ENCODE measurements around the gene ASAP3.

GRCh38 chr1:23533246-23534023, 49.5 kb upstream of the ASAP3 start:
- no peak for TF ChIP-seq POLR2AphosphoS5 (IDR thresholded peaks at IDR 0.05)
- no peak for TF ChIP-seq POLR2A (IDR thresholded peaks at IDR 0.05)
- no peak for TF ChIP-seq CTCF (IDR thresholded peaks at IDR 0.05)
- no peak for TF ChIP-seq EP300 (IDR thresholded peaks at IDR 0.05)
